ENCODE results near the gene PDK1.
A peak's percentile ranks its signal among the peaks of the same experiment; 100 is the strongest.
"Not testable (repeated sequence)": the region's sequence is repeated elsewhere in the genome, so short reads cannot be mapped to it uniquely, and the experiment has no call there.

Gene PDK1

DNA sequence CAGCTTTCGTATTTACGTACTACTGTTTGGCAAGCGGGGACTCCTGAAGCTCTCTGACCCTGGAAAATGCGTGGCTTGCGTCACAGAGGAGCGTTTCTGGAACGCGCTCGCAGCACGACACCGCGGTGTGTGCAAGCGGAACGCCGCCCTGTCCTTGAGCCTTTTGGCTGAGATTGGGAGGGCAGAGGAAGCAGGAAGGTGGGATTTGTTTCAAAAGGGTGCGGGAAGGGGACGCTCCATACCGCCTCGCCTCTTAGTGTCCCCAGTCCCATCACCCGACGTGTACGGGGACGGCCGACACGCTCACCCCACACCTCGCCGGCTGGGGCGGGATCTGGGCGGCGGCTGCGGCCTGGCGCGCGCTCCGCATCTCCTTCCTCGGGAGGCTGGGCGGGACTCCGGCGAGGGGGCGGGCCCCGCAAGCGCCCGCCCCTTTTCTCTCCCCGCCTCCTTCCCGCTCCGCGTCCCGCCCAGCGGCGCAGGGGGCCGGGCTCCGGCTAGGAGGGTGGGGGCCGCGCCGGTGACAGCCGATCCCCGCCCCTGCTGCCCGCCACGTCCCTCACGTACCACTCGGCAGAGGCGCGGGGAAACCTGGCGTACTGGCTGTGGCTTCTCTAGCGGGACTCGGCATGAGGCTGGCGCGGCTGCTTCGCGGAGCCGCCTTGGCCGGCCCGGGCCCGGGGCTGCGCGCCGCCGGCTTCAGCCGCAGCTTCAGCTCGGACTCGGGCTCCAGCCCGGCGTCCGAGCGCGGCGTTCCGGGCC lies at the start of gene PDK1:
Gene PDK1, plus strand, starts transcription at position 569 of the 762 bp plus-strand sequence. Its CDS starts 61 bp downstream, at position 630.
- DNase-seq: peak; percentile 56 to 92

DNA sequence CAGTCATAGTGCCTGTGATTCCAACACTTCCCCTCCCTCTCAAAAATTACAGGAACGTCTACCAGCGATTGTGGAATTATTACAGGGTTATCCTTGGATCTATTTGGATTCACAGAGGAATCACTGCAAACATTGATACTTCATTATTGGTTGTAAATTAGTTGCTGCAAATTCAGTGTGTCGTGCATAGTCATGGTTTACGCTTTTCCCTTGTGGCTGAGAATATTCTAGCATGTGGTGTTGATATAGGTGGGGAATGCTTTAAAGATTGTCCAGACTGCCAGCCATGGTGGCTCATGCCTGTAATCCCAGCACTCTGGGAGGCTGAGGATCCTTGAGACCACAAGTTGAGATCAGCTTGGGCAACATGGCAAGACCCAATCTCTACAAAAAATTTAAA lies 48.7 kb upstream of the PDK1 start:
- DNase-seq: no peak

DNA sequence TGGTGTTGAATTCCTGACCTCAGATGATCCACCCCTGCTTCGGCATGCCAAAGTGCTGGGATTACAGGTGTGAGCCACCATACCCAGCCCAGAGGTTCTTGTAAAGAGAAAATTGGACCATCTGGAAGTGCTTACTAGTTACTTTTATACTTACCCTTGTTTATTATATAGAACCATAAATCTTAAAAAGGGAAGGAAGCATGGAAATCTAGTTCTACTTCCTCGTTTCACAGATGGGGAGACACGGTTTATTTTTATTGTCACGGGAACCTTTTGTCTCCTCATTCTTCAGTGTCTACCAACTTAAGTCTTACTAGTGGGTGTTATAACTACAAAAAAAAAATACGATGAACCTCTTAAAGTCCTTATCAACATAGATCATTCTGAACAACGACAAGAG lies 45.8 kb upstream of the PDK1 start:
- DNase-seq: no peak

DNA sequence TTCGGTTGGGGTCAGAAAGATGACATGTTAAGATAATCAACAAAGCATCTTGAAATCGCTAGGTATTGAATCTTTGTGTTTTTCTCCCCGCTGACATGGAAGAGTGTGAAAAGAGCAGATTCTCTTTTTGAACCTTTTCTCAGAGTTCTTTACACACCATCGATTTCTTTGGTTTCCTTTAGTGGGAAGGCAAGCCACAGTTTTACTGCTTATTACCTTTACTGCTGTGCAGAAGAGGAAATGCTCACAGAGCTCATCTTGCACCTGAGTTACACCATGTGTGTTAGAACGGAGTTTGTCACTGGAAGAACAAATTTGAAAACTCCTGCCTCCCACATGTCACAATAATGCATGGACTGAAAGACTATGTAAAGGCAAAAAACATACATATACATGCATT lies 45.3 kb upstream of the PDK1 start:
- DNase-seq: no peak

DNA sequence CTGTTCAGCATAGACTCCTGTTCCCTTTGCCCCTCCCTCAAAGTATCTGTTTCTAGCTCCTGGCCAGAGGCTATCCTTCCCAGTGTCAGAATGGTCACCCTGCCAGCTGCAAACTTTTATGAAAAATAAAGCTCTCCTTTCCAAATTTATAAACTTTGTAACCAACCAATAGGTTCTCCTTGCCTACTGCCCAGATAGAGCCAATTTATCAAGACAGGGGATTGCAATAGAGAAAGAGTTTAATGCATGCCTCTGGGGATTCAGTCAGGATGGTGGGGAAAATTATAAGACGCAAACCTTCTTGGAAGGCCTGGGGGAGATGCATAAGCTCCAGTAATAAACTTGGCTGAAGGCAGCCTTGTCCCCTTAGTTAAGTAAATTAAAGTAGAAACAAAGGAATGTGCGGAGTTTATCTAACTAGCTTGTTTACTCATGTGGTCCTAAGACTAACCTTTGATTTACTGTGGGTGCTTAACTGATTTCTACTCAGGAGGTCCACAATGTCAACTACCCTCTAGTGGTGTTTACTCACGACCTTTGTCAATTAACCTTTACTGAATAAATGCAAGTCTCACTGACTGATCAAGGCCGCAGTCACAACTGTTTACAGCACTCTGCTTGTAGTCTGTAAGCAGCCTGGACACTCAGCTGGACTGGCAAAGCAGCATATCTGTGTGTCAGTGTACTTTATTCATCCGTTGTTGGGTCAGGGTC lies 42.9 kb upstream of the PDK1 start:
- DNase-seq: no peak

DNA sequence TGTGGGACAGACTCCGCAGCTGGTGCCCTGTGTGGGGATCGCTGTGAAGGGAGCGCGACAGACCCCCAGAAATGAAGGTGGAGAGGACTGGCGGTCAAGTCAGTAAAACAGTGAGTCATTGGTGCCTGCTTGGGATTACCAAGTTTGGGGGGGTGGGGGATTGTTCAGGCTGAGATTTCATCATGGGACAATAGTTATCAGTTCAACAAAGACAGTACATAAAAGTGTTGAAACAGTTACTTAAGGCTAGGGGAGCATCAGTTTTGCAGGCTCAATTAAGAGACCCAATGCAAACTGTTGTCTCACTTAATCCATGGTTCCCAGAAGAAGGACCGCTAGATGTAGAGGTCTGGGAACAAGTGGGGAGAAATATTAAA lies 42.4 kb upstream of the PDK1 start:
- DNase-seq: no peak

DNA sequence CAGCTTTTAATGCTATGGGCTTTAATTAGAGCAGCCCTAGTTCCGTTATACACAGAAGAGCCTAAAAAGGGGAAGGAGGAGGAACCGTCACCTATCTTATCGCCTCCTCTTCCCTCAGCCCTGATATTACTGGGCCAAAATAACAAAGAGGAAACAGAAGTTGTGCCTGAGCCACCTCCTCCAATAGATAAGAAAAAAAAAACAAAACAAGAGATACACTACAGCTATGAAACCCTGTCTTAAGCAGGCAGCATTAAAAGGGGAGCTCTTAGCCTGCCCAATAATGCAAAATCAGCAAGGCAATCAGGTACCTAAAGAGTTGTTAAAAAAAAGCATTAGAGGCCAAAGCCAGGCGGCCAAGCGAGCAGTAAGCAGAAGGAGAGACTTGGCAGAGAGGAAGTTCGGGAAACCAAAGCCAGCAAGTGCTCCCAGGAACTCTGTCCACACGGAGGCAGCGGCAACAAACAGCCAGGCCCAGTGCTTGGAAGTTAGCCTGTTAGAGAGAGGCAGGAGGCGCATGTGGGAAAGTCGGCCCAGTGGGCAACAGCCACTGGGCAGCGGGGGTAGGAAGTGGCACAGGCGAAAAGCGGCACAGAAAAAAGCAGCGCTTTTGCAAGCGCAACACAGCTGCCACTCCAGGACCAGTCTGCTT lies 41.8 kb upstream of the PDK1 start:
- peak in 1 of 2 experiments; percentile 29 for DNase-seq

DNA sequence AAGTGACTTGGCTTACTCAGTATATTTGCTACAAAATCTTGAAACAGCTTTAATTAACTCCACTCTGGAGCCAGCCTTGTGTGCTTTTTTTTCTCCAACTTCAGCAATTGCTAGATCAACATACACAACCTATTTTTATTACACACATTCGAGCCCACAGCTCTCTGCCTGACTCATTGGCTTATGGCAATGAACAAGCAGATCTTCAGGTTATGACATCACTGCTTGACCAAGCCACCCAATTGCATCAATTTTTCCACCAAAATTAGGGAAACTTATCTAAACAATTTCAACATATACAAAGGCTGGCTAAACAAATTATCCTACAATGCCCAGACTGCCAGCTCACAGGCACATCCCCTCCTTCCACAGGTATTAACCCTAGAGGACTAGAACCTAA lies 39.6 kb upstream of the PDK1 start:
- DNase-seq: no peak

DNA sequence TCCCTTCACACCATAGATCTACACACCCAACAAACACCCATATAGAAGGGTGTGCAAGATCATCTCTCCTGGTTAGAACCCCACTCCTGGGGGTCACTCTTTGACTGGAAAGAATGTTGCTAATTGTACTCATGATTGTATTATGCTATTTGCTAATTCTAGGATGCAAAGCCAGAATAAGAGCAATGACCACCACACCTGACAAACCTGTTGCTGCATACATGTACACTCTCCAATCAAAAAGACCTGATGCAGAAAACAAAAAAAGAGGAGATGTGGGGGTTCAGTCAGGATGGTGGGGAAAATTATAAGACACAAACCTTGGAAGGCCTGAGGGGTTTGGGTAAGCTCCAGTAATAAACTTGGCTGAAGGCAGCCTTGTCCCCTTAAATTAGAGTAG lies 36.9 kb upstream of the PDK1 start:
- DNase-seq: no peak

DNA sequence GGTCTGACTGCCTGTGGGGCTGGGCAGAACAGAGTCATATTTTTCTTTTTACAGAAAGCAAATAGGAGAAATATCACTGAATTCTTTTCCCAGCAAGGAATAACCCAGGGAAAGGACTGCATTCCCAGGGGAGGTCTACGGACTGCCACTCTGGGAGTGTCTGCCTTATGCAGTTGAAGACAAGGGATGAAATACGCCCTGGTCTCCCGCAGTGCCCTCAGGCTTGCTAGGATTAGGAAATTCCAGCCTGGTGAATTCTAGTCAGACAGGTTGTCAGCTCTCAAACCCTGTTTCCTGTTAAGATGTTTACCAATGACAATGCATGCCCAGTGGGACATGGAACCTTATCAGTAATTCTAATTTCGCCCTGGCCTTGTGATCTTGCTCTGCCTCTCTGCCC lies 30.3 kb upstream of the PDK1 start:
- no peak for DNase-seq

DNA sequence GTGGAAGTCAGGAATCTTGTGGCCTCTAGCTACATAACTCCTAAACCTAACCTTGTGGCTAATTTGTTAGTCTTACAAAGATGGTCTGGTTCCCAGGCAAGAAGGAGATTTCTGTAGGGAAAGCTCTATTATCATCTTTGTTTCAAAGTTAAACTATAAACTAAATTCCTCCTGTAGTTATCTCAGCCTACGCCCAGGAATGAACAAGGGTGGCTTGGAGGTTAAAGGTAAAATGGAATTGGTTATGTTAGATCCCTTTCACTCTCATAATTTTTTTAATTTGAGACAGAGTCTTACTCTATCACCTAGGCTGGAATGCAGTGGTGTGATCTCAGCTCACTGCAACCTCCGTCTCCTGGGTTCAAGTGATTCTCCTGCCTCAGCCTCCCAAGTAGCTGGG lies 24.6 kb upstream of the PDK1 start:
- DNase-seq: no peak

DNA sequence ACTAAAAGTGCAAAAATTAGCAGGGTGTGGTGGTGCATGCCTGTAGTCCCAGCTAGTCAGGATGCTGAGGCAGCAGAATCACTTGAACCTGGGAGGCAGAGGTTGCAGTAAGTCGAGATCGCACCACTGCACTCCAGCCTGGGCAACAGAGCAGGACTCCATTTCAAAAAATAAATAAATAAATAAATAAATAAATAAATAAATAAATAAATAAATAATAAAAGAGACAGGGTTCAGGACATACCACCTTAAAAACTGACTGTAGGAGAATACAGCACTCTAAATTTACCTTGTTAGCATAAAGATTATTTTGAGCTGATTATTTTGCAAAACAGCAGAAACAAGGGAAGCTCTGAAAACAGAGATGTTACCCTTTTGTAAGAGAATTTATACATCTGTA lies 23.4 kb upstream of the PDK1 start:
- not testable (repeated sequence) for DNase-seq

DNA sequence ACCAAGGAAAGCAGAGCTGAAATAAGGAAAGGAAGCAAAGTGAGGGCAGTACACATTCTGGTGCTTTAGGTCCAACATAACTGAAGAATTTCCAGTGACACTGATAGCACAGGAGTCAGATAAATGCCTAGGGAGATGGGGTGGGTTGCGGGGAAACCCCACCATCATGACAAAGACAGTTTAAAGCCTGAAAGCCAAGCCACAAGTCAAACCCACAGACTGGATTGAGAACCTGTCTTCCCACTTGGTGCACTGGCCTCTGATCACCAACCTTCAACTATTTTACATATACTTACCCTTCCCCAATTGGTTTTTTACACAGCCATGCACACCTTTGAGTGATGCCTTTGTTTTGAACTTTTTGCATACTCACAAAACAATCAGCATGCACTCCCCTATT lies 22.2 kb upstream of the PDK1 start:
- no peak for DNase-seq

DNA sequence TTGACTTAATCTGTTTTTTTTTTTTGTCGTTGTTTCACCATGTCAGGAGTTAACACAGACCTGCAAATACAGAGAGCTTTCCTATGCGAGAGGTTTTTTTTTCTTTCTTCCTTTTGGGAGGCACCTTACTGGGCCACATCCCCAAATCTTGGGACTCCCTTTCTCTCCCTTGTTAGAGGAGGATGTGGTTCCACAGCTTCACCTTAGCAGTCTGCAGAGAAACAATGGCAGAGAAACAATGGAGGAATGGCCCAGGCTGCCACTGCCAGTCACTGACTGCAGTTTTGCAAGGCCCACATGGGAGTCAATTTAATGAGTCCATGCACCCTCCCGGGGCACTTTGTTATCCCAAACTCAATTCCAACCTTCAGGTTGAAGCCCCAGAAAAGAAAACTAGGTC lies 20.8 kb upstream of the PDK1 start:
- DNase-seq: no peak

DNA sequence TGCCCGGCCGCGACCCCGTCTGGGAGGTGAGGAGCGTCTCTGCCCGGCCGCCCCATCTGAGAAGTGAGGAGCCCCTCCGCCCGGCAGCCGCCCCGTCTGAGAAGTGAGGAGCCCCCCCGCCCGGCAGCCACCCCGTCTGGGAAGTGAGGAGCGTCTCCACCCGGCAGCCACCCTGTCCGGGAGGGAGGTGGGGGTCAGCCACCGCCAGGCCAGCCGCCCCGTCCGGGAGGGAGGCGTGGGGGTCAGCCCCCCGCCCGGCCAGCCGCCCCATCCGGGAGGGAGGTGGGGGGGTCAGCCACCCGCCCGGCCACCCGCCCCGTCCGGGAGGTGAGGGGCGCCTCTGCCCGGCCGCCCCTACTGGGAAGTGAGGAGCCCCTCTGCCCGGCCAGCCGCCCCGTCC lies 18.0 kb upstream of the PDK1 start:
- not testable (repeated sequence) for DNase-seq

DNA sequence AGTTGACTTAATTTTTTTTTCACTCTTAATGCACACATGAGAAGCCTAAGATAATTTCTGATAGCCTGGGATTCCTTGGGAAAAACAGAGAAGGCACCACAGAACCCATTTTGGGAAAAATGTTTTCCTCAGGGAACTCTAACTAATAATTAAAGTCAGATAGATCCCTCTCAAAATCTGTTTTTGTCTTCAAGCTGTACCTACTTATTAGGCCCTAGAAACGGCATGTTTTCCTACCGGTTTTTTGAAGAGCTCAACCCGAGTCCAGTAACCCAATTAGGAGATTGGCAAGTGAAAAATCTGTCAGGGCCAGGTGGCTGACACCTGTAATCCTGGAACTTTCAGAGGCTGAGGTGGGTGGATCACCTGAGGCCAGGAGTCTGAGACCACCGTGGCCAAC lies 16.1 kb upstream of the PDK1 start:
- DNase-seq: no peak

DNA sequence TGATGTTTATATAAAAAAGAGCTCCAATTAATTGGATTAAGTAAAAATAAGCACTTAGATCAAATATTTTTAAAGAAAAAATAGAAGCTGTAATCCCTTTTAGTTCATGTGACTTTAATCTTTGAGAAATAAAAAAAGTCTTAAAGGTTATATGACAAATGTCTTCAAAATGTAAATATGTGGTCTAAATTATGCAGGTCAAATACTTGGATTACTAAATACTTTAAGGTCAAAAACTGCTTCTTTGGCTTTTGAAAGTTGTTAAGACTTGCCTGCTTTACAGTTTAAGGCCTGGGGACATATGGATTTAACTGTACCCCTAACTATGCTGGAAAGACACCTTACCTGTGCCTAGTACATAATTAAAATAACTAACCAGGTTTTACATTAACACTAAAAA lies 15.5 kb upstream of the PDK1 start:
- DNase-seq: no peak

DNA sequence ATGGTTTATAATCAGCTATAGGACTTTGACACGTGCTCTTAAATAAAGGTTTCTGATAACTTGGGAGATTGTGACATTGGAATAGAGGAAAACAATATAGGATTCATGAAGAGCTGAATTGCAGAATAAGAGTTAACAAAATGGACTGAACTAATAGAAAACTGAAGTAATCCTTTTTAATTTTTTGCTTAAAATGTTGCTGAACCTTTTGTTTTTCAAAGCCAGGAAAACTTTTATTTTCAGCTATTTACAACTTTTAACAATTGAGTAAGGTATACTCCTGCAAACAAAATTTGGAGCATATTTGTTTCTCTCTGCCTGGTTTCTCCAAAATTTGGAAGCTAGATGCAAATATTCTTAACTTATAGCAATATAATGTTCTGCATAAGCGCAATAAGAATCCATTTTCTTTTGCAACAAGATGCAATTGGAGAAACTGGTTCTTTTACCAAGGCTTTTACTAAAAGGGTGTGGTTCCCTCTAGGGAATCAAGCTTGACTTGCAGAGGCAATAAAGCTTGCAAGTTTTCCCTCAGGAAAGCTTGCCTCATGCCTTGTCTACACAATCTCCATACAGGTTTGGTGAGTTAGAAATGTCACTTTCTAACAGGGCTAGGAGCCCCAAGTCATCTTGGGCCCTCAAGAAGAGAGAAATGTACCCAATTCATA lies 10.3 kb upstream of the PDK1 start:
- DNase-seq: no peak

DNA sequence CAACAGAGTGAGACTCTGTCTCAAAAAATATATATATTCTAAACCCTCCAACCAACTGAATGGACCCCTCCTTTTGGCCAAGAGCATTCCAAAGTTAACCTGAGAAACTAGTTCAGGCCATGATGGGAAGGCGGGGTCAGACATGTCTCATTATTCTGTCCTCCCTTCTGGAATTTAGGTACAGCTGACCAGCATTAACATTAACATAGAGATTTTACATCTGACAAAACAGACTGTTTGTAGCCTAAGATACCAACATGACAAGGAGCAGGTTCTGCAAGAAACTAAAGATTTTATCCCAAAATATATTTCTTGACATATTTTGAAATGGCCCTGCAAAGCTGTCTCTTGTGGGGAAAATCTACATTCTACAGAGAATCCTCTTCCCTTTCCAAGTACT lies 6.8 kb upstream of the PDK1 start:
- DNase-seq: no peak

DNA sequence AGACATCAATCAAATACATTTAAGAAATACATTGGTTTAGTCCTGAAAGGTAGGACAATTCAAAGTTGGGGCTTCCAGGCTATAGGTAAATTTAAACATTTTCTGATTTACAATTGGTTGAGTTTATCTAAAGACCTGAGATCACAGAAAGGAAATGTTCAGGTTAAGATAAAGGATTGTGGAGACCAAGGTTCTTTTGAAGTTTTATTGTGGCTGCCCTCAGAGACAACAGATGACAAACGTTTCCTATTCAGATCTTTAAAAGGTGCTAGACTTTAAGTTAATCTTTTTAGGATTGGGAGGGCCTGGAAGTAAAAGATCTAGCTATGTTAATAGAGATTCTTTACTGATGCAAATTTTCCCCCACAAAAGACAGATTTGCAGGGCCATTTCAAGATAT lies 6.1 kb upstream of the PDK1 start:
- not testable (repeated sequence) for DNase-seq

DNA sequence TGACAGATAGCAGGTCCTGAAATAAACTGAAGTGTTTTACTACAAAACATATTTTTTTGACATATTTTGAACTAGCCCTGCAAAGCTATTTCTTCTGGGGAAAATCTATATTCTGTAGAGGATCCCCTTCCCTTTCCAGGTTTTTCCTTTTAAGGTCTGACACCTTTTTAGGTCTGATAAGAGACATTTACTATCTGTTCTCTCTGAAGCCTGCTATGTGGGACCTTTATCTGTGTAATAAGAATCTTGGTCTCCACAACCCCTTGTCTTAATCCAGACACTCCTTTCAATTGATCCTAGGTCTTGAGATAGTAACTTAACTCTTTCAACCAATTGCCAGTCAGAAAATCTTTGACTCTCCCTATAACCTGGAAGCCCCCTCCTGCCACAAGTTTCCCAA lies 5.5 kb upstream of the PDK1 start:
- no peak for DNase-seq

DNA sequence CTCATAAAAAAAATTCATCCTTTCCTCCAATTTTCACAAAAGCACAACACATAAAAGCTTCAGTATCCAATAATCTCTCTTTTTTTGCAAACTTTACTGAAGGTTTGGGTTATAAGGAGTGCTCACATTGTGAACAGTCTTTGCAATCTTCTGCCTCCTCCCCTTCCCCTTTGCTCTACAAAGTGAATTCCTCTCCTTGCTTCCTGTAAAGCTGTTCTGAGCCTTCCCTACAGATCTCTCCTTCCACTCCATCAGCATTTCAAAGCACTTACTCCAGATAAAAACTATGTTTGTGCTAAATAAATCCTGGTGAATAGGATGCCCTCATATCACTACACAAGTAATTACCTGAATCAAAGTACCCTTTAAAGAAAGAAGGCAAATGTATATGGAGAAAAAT lies 4.6 kb upstream of the PDK1 start:
- DNase-seq: no peak

DNA sequence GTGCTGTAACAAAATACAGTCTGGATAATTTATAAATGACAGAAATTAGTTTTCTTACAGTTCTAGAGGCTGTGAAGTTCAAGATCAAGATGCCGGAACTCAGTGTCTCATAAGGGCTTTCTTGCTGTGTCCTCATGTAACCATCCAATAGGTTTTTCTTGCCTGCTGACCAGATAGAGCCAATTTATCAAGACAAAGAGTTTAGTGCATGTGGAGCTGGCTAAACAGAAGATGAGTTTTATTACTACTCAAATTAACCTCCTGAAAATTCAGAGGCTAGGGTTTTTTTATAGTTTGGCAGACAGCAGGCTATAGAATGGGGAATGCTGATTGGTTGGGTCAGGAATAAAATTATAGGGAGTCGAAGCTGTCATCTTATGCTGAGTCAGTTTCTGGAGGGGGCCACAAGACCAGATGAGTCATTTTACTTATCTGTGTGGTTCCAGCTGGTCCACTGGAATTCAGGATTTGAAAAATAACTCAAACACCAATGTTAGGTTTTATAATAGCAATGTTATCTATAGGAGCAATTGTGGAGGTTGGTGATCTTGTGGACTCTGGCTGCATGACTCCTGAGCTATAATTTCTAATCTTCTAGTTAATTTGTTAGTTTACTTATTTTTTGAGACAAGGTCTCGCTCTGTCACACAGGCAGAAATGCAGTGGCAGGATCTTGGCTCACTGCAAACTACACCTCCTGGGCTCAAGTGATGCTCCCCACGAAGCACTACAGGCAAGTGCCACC lies 3.2 kb upstream of the PDK1 start:
- DNase-seq: no peak

All from NCI-H446 (cell line).